ENCODE measurements around the gene KICS2. TPM values are rescaled to one million over a fixed set of nuclear protein-coding genes. Genes with fewer than 3 reads are reported as not detected.

KICS2 gene
- total RNA-seq, 1 donor from 2014 or later = 3.8 TPM

GRCh38 chr12:64216239-64216638, 5.9 kb downstream of the KICS2 start:
- Histone ChIP-seq H3K79me2 (ENCODE audit: insufficient read depth, low read length) (no peaks in the 10 kb centered on the region), H3K36me3 (ENCODE audit: insufficient read depth, low read length) (no peaks in the 10 kb centered on the region), H3K4me2 (ENCODE audit: low read length) (no peak overlapping the region), H3K4me1 (ENCODE audit: insufficient read depth, low read length) (no peaks in the 10 kb centered on the region), H3K9me3 (ENCODE audit: insufficient read depth, low read depth, low read length) (no peaks in the 10 kb centered on the region), H4K20me1 (ENCODE audit: insufficient read depth, low read length) (no peaks in the 10 kb centered on the region), H3K27ac (ENCODE audit: low read depth, low read length) (no peak overlapping the region), H2AFZ (ENCODE audit: low read depth, low read length) (no peak overlapping the region), H3K4me3 (ENCODE audit: insufficient read depth, low read depth, low read length) (no peak overlapping the region), H3K27me3 (ENCODE audit: insufficient read depth, low read length) (no peaks in the 10 kb centered on the region), H3K9ac (ENCODE audit: low read length) (no peak overlapping the region)
- H3K27ac Mint-ChIP-seq (ENCODE audit: unreplicated experiment) = no peak overlapping the region
- DNase-seq (ENCODE audit: low read depth) (no peak), FAIRE-seq (no peak)
- H3K4me3 Mint-ChIP-seq (ENCODE audit: unreplicated experiment) = no peak overlapping the region
- no peak for TF ChIP-seq CTCF (IDR thresholded peaks at IDR 0.05; ENCODE audit: insufficient read depth, low read depth, low read length)
- TF ChIP-seq EZH2 (IDR thresholded peaks at IDR 0.05; ENCODE audit: insufficient read depth, low read length) = no peak
- peaks cover 13% of the 10 kb centered on the region for H3K4me1 Mint-ChIP-seq (ENCODE audit: low read depth, unreplicated experiment)
- peaks cover 1% of the 10 kb centered on the region for H3K9me3 Mint-ChIP-seq (ENCODE audit: unreplicated experiment)
- H3K27me3 Mint-ChIP-seq (ENCODE audit: low read depth, unreplicated experiment) = no peaks in the 10 kb centered on the region
- H3K36me3 Mint-ChIP-seq (ENCODE audit: low read depth, unreplicated experiment) = peaks cover 4% of the 10 kb centered on the region

GRCh38 chr12:64212119-64212746, 9.9 kb downstream of the KICS2 start:
- Histone ChIP-seq H4K20me1 (ENCODE audit: insufficient read depth, low read length) (no peaks in the 10 kb centered on the region), H3K4me2 (ENCODE audit: low read length) (no peak overlapping the region), H3K79me2 (ENCODE audit: insufficient read depth, low read length) (no peaks in the 10 kb centered on the region), H3K9me3 (ENCODE audit: insufficient read depth, low read depth, low read length) (no peaks in the 10 kb centered on the region), H3K36me3 (ENCODE audit: insufficient read depth, low read length) (no peaks in the 10 kb centered on the region), H3K9ac (ENCODE audit: low read length) (no peak overlapping the region), H3K27me3 (ENCODE audit: insufficient read depth, low read length) (no peaks in the 10 kb centered on the region), H3K4me3 (ENCODE audit: insufficient read depth, low read depth, low read length) (no peak overlapping the region), H3K4me1 (ENCODE audit: insufficient read depth, low read length) (no peaks in the 10 kb centered on the region), H3K27ac (ENCODE audit: low read depth, low read length) (no peak overlapping the region), H2AFZ (ENCODE audit: low read depth, low read length) (no peak overlapping the region)
- peaks cover 7% of the 10 kb centered on the region for H3K36me3 Mint-ChIP-seq (ENCODE audit: low read depth, unreplicated experiment)
- H3K27ac Mint-ChIP-seq (ENCODE audit: unreplicated experiment) = no peak overlapping the region
- DNase-seq (ENCODE audit: low read depth) = no peak
- no peaks in the 10 kb centered on the region for H3K27me3 Mint-ChIP-seq (ENCODE audit: low read depth, unreplicated experiment)
- peaks cover 1% of the 10 kb centered on the region for H3K9me3 Mint-ChIP-seq (ENCODE audit: unreplicated experiment)
- no peak for TF ChIP-seq CTCF (IDR thresholded peaks at IDR 0.05; ENCODE audit: insufficient read depth, low read depth, low read length)
- TF ChIP-seq EZH2 (IDR thresholded peaks at IDR 0.05; ENCODE audit: insufficient read depth, low read length) = no peak
- H3K4me3 Mint-ChIP-seq (ENCODE audit: unreplicated experiment) = no peak overlapping the region
- FAIRE-seq = no peak
- no peaks in the 10 kb centered on the region for H3K4me1 Mint-ChIP-seq (ENCODE audit: low read depth, unreplicated experiment)

- H3K9me3 ChIP-seq (ENCODE audit: insufficient read depth, low read depth, low read length) = peaks cover 4% of the 10 kb centered on the region
- FAIRE-seq (no peak), DNase-seq (ENCODE audit: low read depth) (no peak)
- Mint-ChIP-seq H3K4me3 (ENCODE audit: unreplicated experiment) (no peak overlapping the region), H3K27me3 (ENCODE audit: low read depth, unreplicated experiment) (no peaks in the 10 kb centered on the region), H3K36me3 (ENCODE audit: low read depth, unreplicated experiment) (peaks cover 7% of the 10 kb centered on the region), H3K9me3 (ENCODE audit: unreplicated experiment) (peaks cover under 1% of the 10 kb centered on the region), H3K4me1 (ENCODE audit: low read depth, unreplicated experiment) (no peaks in the 10 kb centered on the region), H3K27ac (ENCODE audit: unreplicated experiment) (no peak overlapping the region)
- no peak overlapping the region for H3K9ac ChIP-seq (ENCODE audit: low read length)
- no peaks in the 10 kb centered on the region for H3K27me3 ChIP-seq (ENCODE audit: insufficient read depth, low read length)
- no peak overlapping the region for H3K4me3 ChIP-seq (ENCODE audit: insufficient read depth, low read depth, low read length)
- no peaks in the 10 kb centered on the region for H3K79me2 ChIP-seq (ENCODE audit: insufficient read depth, low read length)
- H3K4me2 ChIP-seq (ENCODE audit: low read length) = no peak overlapping the region
- H3K27ac ChIP-seq (ENCODE audit: low read depth, low read length) = no peak overlapping the region
- H2AFZ ChIP-seq (ENCODE audit: low read depth, low read length) = no peak overlapping the region
- H4K20me1 ChIP-seq (ENCODE audit: insufficient read depth, low read length) = no peaks in the 10 kb centered on the region
- H3K4me1 ChIP-seq (ENCODE audit: insufficient read depth, low read length) = no peaks in the 10 kb centered on the region
- no peaks in the 10 kb centered on the region for H3K36me3 ChIP-seq (ENCODE audit: insufficient read depth, low read length)
- TF ChIP-seq EZH2 (IDR thresholded peaks at IDR 0.05; ENCODE audit: insufficient read depth, low read length) = no peak
Observed at GRCh38 chr12:64207453-64207852, 14.6 kb downstream of the KICS2 start.

Data from astrocyte (in vitro differentiated cells and primary cell).